CD14-positive monocyte (primary cell): Measurements from ENCODE around the gene ACSS1. TPM values are rescaled to one million over a fixed set of nuclear protein-coding genes. Genes with fewer than 3 reads are reported as not detected.

Experiments
- DNase-seq, 3 donors: peaks; one replicate each; pipeline ENCODE4 v3.0.0-alpha.2; 2011 to 2022
- H2AFZ ChIP-seq: 2 replicates; pipeline ENCODE4 v1.6.0; 2012; ENCODE audit warnings: mild to moderate bottlenecking, low read depth, low read length, inconsistent platforms; ENCODE audit not compliant: insufficient read depth, poor library complexity, severe bottlenecking
- H3K27ac ChIP-seq, 2 donors: 1 replicate in 1 of 2; 2 replicates in 1 of 2; pipeline ENCODE4 v1.5.1; 2012 to 2013; ENCODE audit warnings: low read length in 2 of 2, control low read depth in 1 of 2, inconsistent platforms in 1 of 2, low read depth in 1 of 2, mild to moderate bottlenecking in 1 of 2
- H3K27me3 ChIP-seq, 2 donors: one replicate each; pipeline versions ENCODE4 v1.6.0 to v1.6.1; 2011 to 2013; ENCODE audit warnings: low read length in 2 of 2; ENCODE audit not compliant: control insufficient read depth in 2 of 2, insufficient read depth in 2 of 2
- H3K36me3 ChIP-seq, 2 donors: replicated peaks in 1 of 2; 1 replicate in 1 of 2; 2 replicates in 1 of 2; pipeline versions ENCODE4 v1.5.1 to v1.6.1; 2012 to 2013; ENCODE audit warnings: low read length in 2 of 2, control low read depth in 1 of 2, inconsistent platforms in 1 of 2, mild to moderate bottlenecking in 1 of 2; ENCODE audit not compliant: insufficient read depth in 2 of 2, control insufficient read depth in 1 of 2
- H3K4me1 ChIP-seq, 2 donors: 1 replicate in 1 of 2; 2 replicates in 1 of 2; pipeline versions ENCODE4 v1.5.1 to v1.6.1; 2012 to 2013; ENCODE audit warnings: low read length in 2 of 2, control low read depth in 1 of 2, inconsistent platforms in 1 of 2, mild to moderate bottlenecking in 1 of 2, moderate library complexity in 1 of 2; ENCODE audit not compliant: insufficient read depth in 2 of 2, control insufficient read depth in 1 of 2
- H3K4me2 ChIP-seq: replicated peaks from 2 replicates; pipeline ENCODE3; 2012; ENCODE audit warnings: low read length, moderate library complexity, mild to moderate bottlenecking; ENCODE audit not compliant: poor library complexity, severe bottlenecking; ENCODE audit errors: extremely low read depth
- H3K4me3 ChIP-seq, 3 experiments: fragments of 200-600 bp in 1 of 3; sonication (generic) in 1 of 3; replicated peaks in 1 of 3; 1 replicate in 2 of 3; 2 replicates in 1 of 3; pipeline ENCODE4 v1.5.1; 2011 to 2013; ENCODE audit warnings: low read length in 3 of 3, mild to moderate bottlenecking in 3 of 3, control low read depth in 2 of 3, low read depth in 2 of 3, inconsistent platforms in 1 of 3, moderate library complexity in 1 of 3
- H3K79me2 ChIP-seq: 2 replicates; pipeline ENCODE4 v1.6.0; 2012; ENCODE audit warnings: mild to moderate bottlenecking, control low read depth, inconsistent platforms, low read length, moderate library complexity; ENCODE audit not compliant: insufficient read depth
- H3K9ac ChIP-seq: 2 replicates; pipeline ENCODE4 v1.6.0; 2017; ENCODE audit warnings: low read length, mild to moderate bottlenecking; ENCODE audit not compliant: insufficient read depth, poor library complexity, severe bottlenecking
- H3K9me3 ChIP-seq, 2 donors: replicated peaks in 1 of 2; 1 replicate in 1 of 2; 2 replicates in 1 of 2; pipeline versions ENCODE4 v1.5.1 to v1.6.1; 2012 to 2013; ENCODE audit warnings: low read length in 2 of 2, control low read depth in 1 of 2; ENCODE audit not compliant: control insufficient read depth in 1 of 2, insufficient read depth in 1 of 2
- H4K20me1 ChIP-seq: 2 replicates; pipeline ENCODE4 v1.6.0; 2012; ENCODE audit warnings: mild to moderate bottlenecking, low read length, control low read depth, moderate library complexity; ENCODE audit not compliant: insufficient read depth
- H3K27ac Mint-ChIP-seq, 7 donors: one replicate each; pipeline ENCODE4 v1.8.0; 2020; ENCODE audit warnings: mild to moderate bottlenecking in 7 of 7, mixed read lengths in 7 of 7, moderate library complexity in 6 of 7, inconsistent platforms in 2 of 7
- H3K27me3 Mint-ChIP-seq, 3 donors: one replicate each; pipeline ENCODE4 v1.8.0; 2021 to 2022; ENCODE audit warnings: low read depth in 3 of 3, mild to moderate bottlenecking in 3 of 3, mixed read lengths in 3 of 3, moderate library complexity in 3 of 3, inconsistent platforms in 1 of 3
- H3K36me3 Mint-ChIP-seq, 2 donors: one replicate each; pipeline ENCODE4 v1.8.0; 2020; ENCODE audit warnings: mixed read lengths in 2 of 2, inconsistent platforms in 1 of 2, mild to moderate bottlenecking in 1 of 2
- H3K4me1 Mint-ChIP-seq: one replicate; pipeline ENCODE4 v1.8.0; 2020; ENCODE audit warnings: mild to moderate bottlenecking, mixed read lengths
- H3K4me3 Mint-ChIP-seq, 2 donors: one replicate each; pipeline ENCODE4 v1.8.0; 2020; ENCODE audit warnings: mild to moderate bottlenecking in 2 of 2, mixed read lengths in 2 of 2, moderate library complexity in 1 of 2
- H3K9me3 Mint-ChIP-seq, 7 donors: one replicate each; pipeline ENCODE4 v1.8.0; 2020 to 2022; ENCODE audit warnings: mixed read lengths in 7 of 7, mild to moderate bottlenecking in 6 of 7, moderate library complexity in 6 of 7, inconsistent platforms in 2 of 7
- WGBS: methylation state at CpG from one replicate; pipeline ENCODE4 v1.1.5; 2013; ENCODE audit warnings: missing lambda C conversion rate; ENCODE audit not compliant: insufficient coverage; 5-methylcytosine and 5-hydroxymethylcytosine counted together
- intact Hi-C, 2 donors: fragments of 100-400 bp; cut with micrococcal nuclease; formaldehyde crosslinking; loops; one replicate each; pipeline versions ENCODE4 v1.15.0 to v1.15.1; 2023
- polyA plus RNA-seq, 3 donors: library from polyadenylated mRNA; depleted of rRNA in 1 of 3; unstranded in 2 of 3; stranded (reverse) in 1 of 3; fragments of 300-500 nt in 2 of 3; fragments of >200 nt in 1 of 3; fragmentation: Illumina TruSeq in 2 of 3; gene quantifications; 1 replicate in 2 of 3; 2 replicates in 1 of 3; pipeline ENCODE4 v1.2.3, GENCODE V29; 2012 to 2021
- TF ChIP-seq, protein P1 (sequence below): fragments of 200-600 bp; IDR thresholded peaks from one replicate; pipeline ENCODE4 v1.8.0; 2022; ENCODE audit warnings: antibody characterized with exemption, mild to moderate bottlenecking

The ACSS1 gene
- polyA plus RNA-seq, 3 donors: 26.6 to 32.0 (median 27.6) TPM

DNA sequence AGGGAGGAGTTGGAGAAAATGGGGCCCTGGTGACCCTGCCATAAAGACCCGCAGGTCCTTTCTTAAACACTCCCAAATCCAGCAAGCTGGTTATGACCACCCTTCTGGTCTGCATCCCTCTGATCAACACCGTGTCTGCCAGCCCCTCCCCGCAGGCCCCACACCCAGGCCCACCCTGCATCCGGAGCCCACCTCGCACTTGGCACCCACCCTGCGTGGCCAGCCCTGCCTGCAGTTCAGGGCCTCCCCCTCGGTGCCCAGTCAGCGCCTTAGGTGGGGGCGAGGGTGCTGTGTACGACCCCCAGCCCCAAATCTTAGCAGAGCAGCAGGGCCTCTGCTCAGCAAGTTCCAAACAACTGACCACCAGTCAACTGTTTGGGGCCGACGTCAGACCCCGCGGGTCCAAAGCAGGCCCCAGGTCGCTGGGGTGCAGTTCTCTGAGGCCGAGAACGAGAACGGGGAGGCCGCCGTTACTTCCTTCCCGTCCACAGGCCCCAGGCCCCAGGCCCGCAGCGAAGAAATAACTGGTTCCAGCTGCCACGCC, 1.2 kb downstream of the ACSS1 start:
- peak overlapping the region; percentile 88 for H3K9ac ChIP-seq
- DNase-seq: no peak
- H3K4me1 ChIP-seq: peaks cover 39 to 47% of the 10 kb centered on the region in 2 donors
- H2AFZ ChIP-seq: peak overlapping the region; percentile 96
- peaks cover 34% of the 10 kb centered on the region for H3K79me2 ChIP-seq
- TF ChIP-seq, protein P1, sequence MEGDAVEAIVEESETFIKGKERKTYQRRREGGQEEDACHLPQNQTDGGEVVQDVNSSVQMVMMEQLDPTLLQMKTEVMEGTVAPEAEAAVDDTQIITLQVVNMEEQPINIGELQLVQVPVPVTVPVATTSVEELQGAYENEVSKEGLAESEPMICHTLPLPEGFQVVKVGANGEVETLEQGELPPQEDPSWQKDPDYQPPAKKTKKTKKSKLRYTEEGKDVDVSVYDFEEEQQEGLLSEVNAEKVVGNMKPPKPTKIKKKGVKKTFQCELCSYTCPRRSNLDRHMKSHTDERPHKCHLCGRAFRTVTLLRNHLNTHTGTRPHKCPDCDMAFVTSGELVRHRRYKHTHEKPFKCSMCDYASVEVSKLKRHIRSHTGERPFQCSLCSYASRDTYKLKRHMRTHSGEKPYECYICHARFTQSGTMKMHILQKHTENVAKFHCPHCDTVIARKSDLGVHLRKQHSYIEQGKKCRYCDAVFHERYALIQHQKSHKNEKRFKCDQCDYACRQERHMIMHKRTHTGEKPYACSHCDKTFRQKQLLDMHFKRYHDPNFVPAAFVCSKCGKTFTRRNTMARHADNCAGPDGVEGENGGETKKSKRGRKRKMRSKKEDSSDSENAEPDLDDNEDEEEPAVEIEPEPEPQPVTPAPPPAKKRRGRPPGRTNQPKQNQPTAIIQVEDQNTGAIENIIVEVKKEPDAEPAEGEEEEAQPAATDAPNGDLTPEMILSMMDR: no peak
- intact Hi-C loops: loop anchor here in 1 of 2 donors (5.0 to 10.0 kb wide), 2 partner anchors 191 to 338 kb away; partner anchors contain the start of genes ABHD12 and PYGB
- WGBS: 3% methylated on average over 24 of the region's 24 CpGs
- no peaks in the 10 kb centered on the region for H3K36me3 ChIP-seq
- H3K27ac Mint-ChIP-seq: peak overlapping the region; percentile 75 to 91 (median 89)
- peaks cover 48% of the 10 kb centered on the region for H3K4me1 Mint-ChIP-seq
- no peaks in the 10 kb centered on the region for H3K9me3 ChIP-seq
- peak overlapping the region; percentile 97 for H3K4me2 ChIP-seq
- H3K4me3 Mint-ChIP-seq: peak overlapping the region; percentile 85 to 89
- H3K27ac ChIP-seq: peak overlapping the region; percentile 86 to 93
- no peaks in the 10 kb centered on the region for H3K27me3 ChIP-seq
- peak overlapping the region; percentile 51 to 95 (median 94) for H3K4me3 ChIP-seq
- peaks cover 6 to 12% (median 6%) of the 10 kb centered on the region in 3 donors for H3K27me3 Mint-ChIP-seq
- H3K36me3 Mint-ChIP-seq: peaks cover 0 to 6% of the 10 kb centered on the region in 2 donors
- H4K20me1 ChIP-seq: peaks cover 31% of the 10 kb centered on the region
- H3K9me3 Mint-ChIP-seq: peaks cover 0 to 2% (median 0%) of the 10 kb centered on the region in 7 donors

DNA sequence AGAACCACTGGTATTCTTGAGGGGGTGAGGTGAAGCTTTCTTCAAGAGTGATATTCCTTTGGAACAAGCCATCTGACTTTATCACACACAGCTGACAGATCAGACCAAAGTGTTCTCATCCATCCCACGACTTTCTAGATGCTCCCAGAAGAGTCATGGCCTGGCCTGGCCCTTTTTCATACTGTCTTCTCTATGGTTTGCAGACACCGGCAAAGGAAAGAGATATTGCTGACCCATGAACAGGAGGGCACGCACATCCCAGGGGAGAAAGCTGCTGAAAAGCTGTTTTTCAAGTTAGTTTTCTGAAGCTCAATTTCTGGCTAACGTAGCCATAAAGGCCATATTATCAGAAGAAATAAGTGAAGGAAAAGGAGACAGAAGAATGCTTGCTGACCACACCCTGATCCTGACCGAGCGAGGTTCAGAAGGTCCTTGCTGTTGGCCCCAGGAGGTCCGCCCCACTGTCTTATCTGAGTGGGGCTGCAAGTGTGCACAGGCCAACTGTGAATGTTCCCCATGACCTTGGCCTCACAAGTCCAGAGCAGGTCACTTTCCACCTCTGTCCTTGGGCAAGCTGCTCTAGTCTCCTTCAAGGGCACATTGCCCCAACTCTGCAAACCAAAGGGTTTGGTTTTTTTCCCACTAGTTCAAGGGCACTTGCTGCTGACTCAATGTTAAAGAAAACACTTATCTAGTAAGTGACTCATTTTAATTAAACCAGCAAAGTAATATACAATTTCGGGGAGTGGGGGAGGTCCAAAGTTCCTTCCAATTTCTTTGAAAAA, 2.0 kb downstream of the ACSS1 start:
- peak overlapping the region in 3 of 7 donors; percentile 75 to 90 (median 87) for H3K27ac Mint-ChIP-seq
- Histone ChIP-seq H4K20me1 (peaks cover 40% of the 10 kb centered on the region), H3K9me3 (no peaks in the 10 kb centered on the region), H3K4me1 (peaks cover 39 to 47% of the 10 kb centered on the region in 2 donors), H3K36me3 (peaks cover 2 to 7% of the 10 kb centered on the region in 2 donors), H3K9ac (no peak overlapping the region), H2AFZ (no peak overlapping the region), H3K4me3 (peak overlapping the region in 1 of 3 experiments; percentile 95), H3K79me2 (peaks cover 39% of the 10 kb centered on the region), H3K27me3 (no peaks in the 10 kb centered on the region), H3K4me2 (peak overlapping the region; percentile 97), H3K27ac (peak overlapping the region in 1 of 2 donors; percentile 93)
- peaks cover 0 to 2% (median 0%) of the 10 kb centered on the region in 7 donors for H3K9me3 Mint-ChIP-seq
- 96% methylated on average over 6 of the region's 8 CpGs for WGBS
- H3K4me3 Mint-ChIP-seq: peak overlapping the region; percentile 85 to 89
- intact Hi-C loops: loop anchor here in 1 of 2 donors (5.0 to 10.0 kb wide), 2 partner anchors 191 to 339 kb away; partner anchors contain the start of genes ABHD12 and PYGB
- peaks cover 48% of the 10 kb centered on the region for H3K4me1 Mint-ChIP-seq
- TF ChIP-seq, protein P1: no peak
- H3K36me3 Mint-ChIP-seq: peaks cover 0 to 8% of the 10 kb centered on the region in 2 donors
- H3K27me3 Mint-ChIP-seq: peaks cover 4 to 12% (median 4%) of the 10 kb centered on the region in 3 donors
- no peak for DNase-seq
